Transverse colon (tissue), 4 donors: ENCODE data around the gene TTYH3. TPM values are rescaled to one million over a fixed set of nuclear protein-coding genes. Genes with fewer than 3 reads are reported as not detected.

ENCODE experiments used
- DNase-seq: peaks from one replicate; pipeline ENCODE4 v3.0.0-alpha.2; 2019
- H3K27ac ChIP-seq, 4 donors: fragments of 200-600 bp; sonication (generic); 2 replicates each; pipeline ENCODE4 v1.5.1; 2016 to 2018; ENCODE audit warnings: inconsistent platforms in 4 of 4
- H3K27me3 ChIP-seq: fragments of 200-600 bp; sonication (generic); 2 replicates; pipeline ENCODE4 v1.5.1; 2017; ENCODE audit warnings: inconsistent platforms
- H3K36me3 ChIP-seq, 4 donors: fragments of 200-600 bp; sonication (generic); 2 replicates each; pipeline ENCODE4 v1.5.1; 2017 to 2019; ENCODE audit warnings: inconsistent platforms in 4 of 4
- H3K4me1 ChIP-seq, 4 donors: fragments of 200-600 bp; sonication (generic); 2 replicates each; pipeline ENCODE4 v1.5.1; 2017 to 2020; ENCODE audit warnings: inconsistent platforms in 4 of 4
- H3K4me3 ChIP-seq, 4 donors: fragments of 200-600 bp; sonication (generic); 1 replicate in 1 of 4; 2 replicates in 3 of 4; pipeline versions ENCODE4 v1.5.1 to v1.6.1; 2017 to 2019; ENCODE audit warnings: inconsistent platforms in 4 of 4
- H3K9me3 ChIP-seq, 2 donors: fragments of 200-600 bp; sonication (generic); 2 replicates each; pipeline ENCODE4 v1.5.1; 2017 to 2019; ENCODE audit warnings: inconsistent platforms in 2 of 2
- EP300 ChIP-seq: sonication (generic); formaldehyde crosslinking; IDR thresholded peaks from one replicate; pipeline ENCODE4 v1.6.1; 2017; ENCODE audit warnings: antibody characterized with exemption, low read depth
- POLR2A ChIP-seq: fragments of 450-650 bp; IDR thresholded peaks from one replicate; pipeline ENCODE4 v1.6.1; 2016; ENCODE audit warnings: antibody characterized with exemption, mild to moderate bottlenecking, moderate library complexity
- POLR2AphosphoS5 ChIP-seq, 3 donors: sonication (generic); formaldehyde crosslinking; IDR thresholded peaks; one replicate each; pipeline ENCODE4 v1.6.1; 2016; ENCODE audit warnings: antibody characterized with exemption in 3 of 3
- WGBS, 2 donors: methylation state at CpG; one replicate each; pipeline ENCODE4 v1.1.5; 2018; ENCODE audit warnings: low coverage in 1 of 2; 5-methylcytosine and 5-hydroxymethylcytosine counted together
- in situ Hi-C, 4 donors: fragments of 200-750 bp; cut with MboI; loops; one replicate each; pipeline versions ENCODE4 v1.15.0 to v1.15.1; 2017; ENCODE audit warnings: low sequenced_read_pairs in 3 of 4, low pct_ligation_motif_present in 1 of 4, low pct_unique_long_range_greater_than_20kb in 1 of 4
- intact Hi-C: fragments of 100-400 bp; cut with DNase I; formaldehyde crosslinking; loops from one replicate; pipeline ENCODE4 v1.15.1; 2023; ENCODE audit warnings: low total_unique reads
- total RNA-seq, 4 donors: library from RNA; depleted of rRNA; stranded (reverse); fragments of >200 nt; gene quantifications; one replicate each; pipeline ENCODE4 v1.1.0, GENCODE V29; 2016
- TF ChIP-seq, protein P1 (sequence below), 5 experiments: fragments of 200-600 bp in 3 of 5; fragments of 450-650 bp in 2 of 5; sonication (generic) in 3 of 5; IDR thresholded peaks; 1 replicate in 2 of 5; 2 replicates in 3 of 5; pipeline ENCODE4 v1.5.1; 2016 to 2017; ENCODE audit warnings: antibody characterized with exemption in 5 of 5, inconsistent platforms in 3 of 5, mild to moderate bottlenecking in 2 of 5, moderate library complexity in 1 of 5

Gene TTYH3
- total RNA-seq, 4 donors from 2014 or later, result 11.2 to 43.6 (median 23.0) TPM

DNA sequence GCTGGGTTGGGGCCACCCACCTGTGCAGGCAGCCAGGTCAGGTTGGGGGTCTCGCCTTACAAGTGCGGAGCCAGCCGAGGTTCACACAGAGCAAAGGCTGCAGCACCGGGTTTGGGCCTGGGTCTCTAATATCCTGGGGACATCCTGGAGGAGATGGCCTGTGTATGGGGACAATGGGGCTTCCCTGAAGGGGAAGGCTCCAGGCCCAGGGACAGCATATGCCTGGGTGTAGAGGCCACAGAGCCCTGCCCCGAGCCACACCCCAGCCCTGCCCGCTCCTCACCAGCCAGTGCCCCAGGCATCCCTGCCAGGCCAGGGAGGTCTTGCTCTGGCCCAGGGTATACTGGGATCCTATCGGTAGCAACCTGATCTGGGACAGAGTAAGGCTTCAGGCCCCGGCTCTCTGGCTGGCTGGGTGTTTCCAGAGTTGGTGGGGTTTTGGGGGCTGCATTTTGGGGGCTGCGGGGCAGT is 9.1 kb downstream of the TTYH3 start:
- no peak for DNase-seq
- Histone ChIP-seq H3K4me1 (peaks cover 18 to 57% (median 38%) of the 10 kb centered on the region in 4 donors), H3K4me3 (peak overlapping the region in 1 of 4 donors; percentile 21), H3K9me3 (no peaks in the 10 kb centered on the region), H3K36me3 (no peaks in the 10 kb centered on the region), H3K27me3 (no peaks in the 10 kb centered on the region), H3K27ac (peak overlapping the region; percentile 72 to 82 (median 72))
- in situ Hi-C loops (no loop called here), intact Hi-C loops (no loop called here)
- TF ChIP-seq POLR2A, result no peak
- no peak for TF ChIP-seq POLR2AphosphoS5 (IDR thresholded peaks at IDR 0.05)
- no peak for TF ChIP-seq EP300
- TF ChIP-seq, protein P1, sequence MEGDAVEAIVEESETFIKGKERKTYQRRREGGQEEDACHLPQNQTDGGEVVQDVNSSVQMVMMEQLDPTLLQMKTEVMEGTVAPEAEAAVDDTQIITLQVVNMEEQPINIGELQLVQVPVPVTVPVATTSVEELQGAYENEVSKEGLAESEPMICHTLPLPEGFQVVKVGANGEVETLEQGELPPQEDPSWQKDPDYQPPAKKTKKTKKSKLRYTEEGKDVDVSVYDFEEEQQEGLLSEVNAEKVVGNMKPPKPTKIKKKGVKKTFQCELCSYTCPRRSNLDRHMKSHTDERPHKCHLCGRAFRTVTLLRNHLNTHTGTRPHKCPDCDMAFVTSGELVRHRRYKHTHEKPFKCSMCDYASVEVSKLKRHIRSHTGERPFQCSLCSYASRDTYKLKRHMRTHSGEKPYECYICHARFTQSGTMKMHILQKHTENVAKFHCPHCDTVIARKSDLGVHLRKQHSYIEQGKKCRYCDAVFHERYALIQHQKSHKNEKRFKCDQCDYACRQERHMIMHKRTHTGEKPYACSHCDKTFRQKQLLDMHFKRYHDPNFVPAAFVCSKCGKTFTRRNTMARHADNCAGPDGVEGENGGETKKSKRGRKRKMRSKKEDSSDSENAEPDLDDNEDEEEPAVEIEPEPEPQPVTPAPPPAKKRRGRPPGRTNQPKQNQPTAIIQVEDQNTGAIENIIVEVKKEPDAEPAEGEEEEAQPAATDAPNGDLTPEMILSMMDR (IDR thresholded peaks at IDR 0.05), result no peak
- WGBS, 2 donors, result 100% methylated on average over 2 of the region's 9 CpGs; no CpG with 5 or more reads in 1 of the 2 donors

DNA sequence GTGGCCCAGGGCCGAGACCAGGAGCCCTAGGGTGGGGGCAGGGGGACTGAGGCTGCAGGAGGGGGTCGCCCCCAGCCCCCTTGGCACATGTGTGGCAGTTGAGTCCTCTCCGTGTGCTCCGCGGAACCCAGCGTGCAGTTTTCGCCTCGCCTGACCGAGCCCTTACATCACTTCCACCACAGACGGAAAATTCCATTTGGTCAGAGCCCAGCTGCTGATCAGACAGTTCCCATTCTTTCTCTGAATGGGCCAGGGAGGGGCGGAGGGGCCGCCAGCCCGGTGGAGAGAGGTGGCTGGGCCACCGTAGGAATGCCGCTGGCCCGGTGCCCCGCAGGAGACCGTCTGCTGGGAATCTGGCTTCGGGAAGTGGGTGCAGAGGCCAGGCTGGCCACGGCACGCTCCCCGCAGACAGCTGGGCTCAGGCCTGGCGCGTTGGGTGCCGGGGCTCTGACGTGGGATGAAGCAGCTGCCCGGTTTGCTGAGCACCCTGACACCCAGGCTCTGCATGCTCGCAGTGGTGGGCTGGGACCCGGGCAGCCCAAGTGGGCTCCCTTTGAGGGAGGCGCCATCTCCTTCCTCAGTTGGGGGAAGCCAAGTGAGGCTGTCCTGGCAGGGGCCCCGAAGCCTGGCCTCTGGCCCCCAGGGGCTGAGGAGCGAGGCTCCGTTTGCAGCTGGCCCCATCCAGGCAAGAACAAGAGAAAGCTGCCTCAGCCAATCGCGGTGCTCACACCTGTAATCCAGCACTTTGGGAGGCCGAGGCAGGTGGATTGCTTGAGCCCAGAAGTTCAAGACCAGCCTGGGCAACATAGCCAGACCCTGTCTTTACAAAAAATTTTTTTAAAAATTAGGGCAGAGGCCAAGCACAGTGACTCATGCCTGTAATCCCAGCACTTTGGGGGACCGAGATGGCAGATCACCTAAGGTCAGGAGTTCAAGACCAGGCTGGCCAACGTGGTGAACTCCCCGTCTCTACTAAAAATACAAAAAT is 9.9 kb downstream of the TTYH3 start:
- Histone ChIP-seq H3K36me3 (no peaks in the 10 kb centered on the region), H3K4me3 (peak overlapping the region in 1 of 4 donors; percentile 21), H3K27ac (peak overlapping the region; percentile 72 to 82 (median 72)), H3K9me3 (no peaks in the 10 kb centered on the region), H3K4me1 (peaks cover 18 to 51% (median 37%) of the 10 kb centered on the region in 4 donors), H3K27me3 (no peaks in the 10 kb centered on the region)
- 47% methylated on average over 36 of the region's 39 CpGs; no CpG with 5 or more reads in 1 of the 2 donors for WGBS, 2 donors
- in situ Hi-C loops, result no loop called here
- DNase-seq, result peak; percentile 74
- TF ChIP-seq, protein P1 (IDR thresholded peaks at IDR 0.05), result no peak
- TF ChIP-seq EP300 (peak; percentile 87), POLR2AphosphoS5 (IDR thresholded peaks at IDR 0.05) (peak in 2 of 3 donors; percentile 75 to 76), POLR2A (peak; percentile 10)
- intact Hi-C loops, result no loop called here

DNA sequence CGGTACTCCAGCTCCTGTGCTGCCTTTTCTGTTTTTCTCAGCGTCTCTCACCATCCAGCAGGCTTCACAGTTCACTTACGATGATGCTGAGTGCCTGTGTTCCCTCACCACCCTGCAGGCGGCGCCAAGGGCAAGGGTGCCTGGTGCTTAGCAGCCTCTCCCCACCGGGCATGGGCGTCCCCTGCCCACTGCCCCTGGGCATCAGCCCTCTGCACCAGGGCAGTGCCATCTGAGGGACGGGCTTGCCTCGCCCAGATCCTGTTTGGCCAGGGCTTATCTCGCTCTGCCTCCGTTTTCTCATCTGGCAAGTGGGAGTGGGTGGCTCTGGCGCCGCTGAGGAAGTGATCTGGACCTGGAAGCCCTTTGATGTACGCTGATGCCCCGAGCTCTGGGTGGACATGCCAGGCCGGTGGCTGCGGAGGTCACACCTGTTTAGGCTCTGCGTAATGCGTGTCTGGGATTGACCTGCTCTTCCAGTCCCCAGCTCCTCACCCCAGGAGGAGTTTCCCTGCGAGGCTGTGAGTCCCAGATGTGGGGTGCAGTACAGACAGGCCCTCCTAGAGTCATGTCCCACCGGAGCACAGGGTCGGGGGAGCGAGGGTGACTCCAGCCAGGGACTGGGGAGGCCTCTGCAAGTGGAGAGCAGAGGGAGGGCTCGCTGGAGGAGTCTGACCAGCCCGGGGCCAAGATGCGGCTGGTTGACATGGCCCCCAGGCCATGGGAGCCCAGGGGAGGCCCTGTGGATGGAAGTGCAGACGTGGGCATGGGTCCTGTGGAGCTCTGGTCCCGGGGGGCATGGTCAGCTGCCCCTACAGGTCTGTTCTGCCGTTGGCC is 11.8 kb downstream of the TTYH3 start:
- WGBS, 2 donors, result 87 to 90% methylated on average over 5 to 29 of the region's 29 CpGs
- H3K4me3 ChIP-seq, result no peak overlapping the region
- in situ Hi-C loops, result no loop called here
- H3K36me3 ChIP-seq, result no peaks in the 10 kb centered on the region
- no peaks in the 10 kb centered on the region for H3K27me3 ChIP-seq
- TF ChIP-seq, protein P1 (IDR thresholded peaks at IDR 0.05), result no peak
- TF ChIP-seq POLR2A (no peak), POLR2AphosphoS5 (IDR thresholded peaks at IDR 0.05) (no peak), EP300 (no peak)
- DNase-seq, result no peak
- intact Hi-C loops, result no loop called here
- peaks cover 18 to 38% (median 29%) of the 10 kb centered on the region in 4 donors for H3K4me1 ChIP-seq
- peak overlapping the region in 1 of 4 donors; percentile 18 for H3K27ac ChIP-seq
- H3K9me3 ChIP-seq, result no peaks in the 10 kb centered on the region

DNA sequence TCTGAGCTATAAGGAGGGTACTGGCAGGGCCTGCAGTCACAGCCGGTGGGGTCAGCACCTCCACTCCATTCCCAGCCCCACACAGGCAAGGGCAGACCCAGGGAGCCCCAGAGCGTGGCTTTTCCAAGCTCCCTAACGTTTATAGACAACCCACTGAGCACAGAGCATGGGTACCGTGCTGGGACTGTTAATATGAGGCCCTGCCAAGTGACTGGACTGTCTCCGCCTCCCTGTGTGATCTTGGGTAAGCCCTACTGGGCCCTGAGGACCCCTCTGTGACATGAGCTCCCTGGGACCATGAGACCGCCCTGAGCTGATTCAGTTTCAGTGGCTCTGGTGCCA is 12.4 kb downstream of the TTYH3 start:
- DNase-seq, result no peak

More for the DNA sequence above, 12.4 kb downstream of the TTYH3 start:
- intact Hi-C loops, result no loop called here
- TF ChIP-seq, protein P1 (IDR thresholded peaks at IDR 0.05), result no peak
- TF ChIP-seq POLR2A, result no peak
- TF ChIP-seq EP300, result no peak
- TF ChIP-seq POLR2AphosphoS5 (IDR thresholded peaks at IDR 0.05), result no peak
- Histone ChIP-seq H3K4me1 (peaks cover 17 to 36% (median 25%) of the 10 kb centered on the region in 4 donors), H3K27ac (peak overlapping the region in 1 of 4 donors; percentile 18), H3K27me3 (no peaks in the 10 kb centered on the region), H3K4me3 (no peak overlapping the region), H3K9me3 (no peaks in the 10 kb centered on the region), H3K36me3 (no peaks in the 10 kb centered on the region)
- 80% methylated on average over 5 of the region's 6 CpGs; no CpG with 5 or more reads in 1 of the 2 donors for WGBS, 2 donors
- in situ Hi-C loops, result no loop called here
